Endodermal cell (in vitro differentiated cells): ENCODE measurements around the gene CCT3. TPM values are rescaled to one million over a fixed set of nuclear protein-coding genes. Genes with fewer than 3 reads are reported as not detected.
"Not testable (repeated sequence)": the region's sequence is repeated elsewhere in the genome, so short reads cannot be mapped to it uniquely, and the experiment has no call there.

Source experiments
- DNase-seq: peaks from one replicate; pipeline ENCODE4 v3.0.0-alpha.2; 2017
- H3K27ac ChIP-seq: 2 replicates; pipeline ENCODE4 v1.5.1; 2013; ENCODE audit warnings: mild to moderate bottlenecking, low read depth, low read length, moderate library complexity
- H3K27me3 ChIP-seq: 2 replicates; pipeline ENCODE4 v1.6.1; 2013; ENCODE audit warnings: mild to moderate bottlenecking, low read length, moderate library complexity; ENCODE audit not compliant: insufficient read depth, control insufficient read depth, poor library complexity, severe bottlenecking
- H3K36me3 ChIP-seq: 2 replicates; pipeline ENCODE4 v1.7.0; 2013; ENCODE audit warnings: mild to moderate bottlenecking, low read length, moderate library complexity; ENCODE audit not compliant: control insufficient read depth, insufficient read depth
- H3K4me1 ChIP-seq: one replicate; pipeline ENCODE4 v1.7.0; 2013; ENCODE audit warnings: low read length; ENCODE audit not compliant: control insufficient read depth, insufficient read depth
- H3K4me3 ChIP-seq: 2 replicates; pipeline ENCODE4 v1.5.1; 2013; ENCODE audit warnings: mild to moderate bottlenecking, low read length, moderate library complexity
- H3K9ac ChIP-seq: 2 replicates; pipeline ENCODE4 v1.6.1; 2013; ENCODE audit warnings: mild to moderate bottlenecking, low read length, moderate library complexity; ENCODE audit not compliant: poor library complexity, severe bottlenecking; ENCODE audit errors: extremely low read depth
- H3K9me3 ChIP-seq: 2 replicates; pipeline ENCODE4 v1.6.1; 2013; ENCODE audit warnings: mild to moderate bottlenecking, low read length, moderate library complexity; ENCODE audit not compliant: control insufficient read depth
- H3K27ac Mint-ChIP-seq: 2 replicates; pipeline ENCODE4 v1.8.0; 2020; ENCODE audit warnings: mixed read lengths
- H3K27me3 Mint-ChIP-seq: 2 replicates; pipeline ENCODE4 v1.8.0; 2021; ENCODE audit warnings: mild to moderate bottlenecking, mixed read lengths; ENCODE audit not compliant: insufficient read depth
- H3K36me3 Mint-ChIP-seq: 2 replicates; pipeline ENCODE4 v1.8.0; 2020; ENCODE audit warnings: low read depth, mixed read lengths
- H3K4me1 Mint-ChIP-seq: 2 replicates; pipeline ENCODE4 v1.8.0; 2020; ENCODE audit warnings: mixed read lengths
- H3K4me3 Mint-ChIP-seq: 2 replicates; pipeline ENCODE4 v1.8.0; 2020; ENCODE audit warnings: mild to moderate bottlenecking, moderate library complexity, mixed read lengths
- H3K9me3 Mint-ChIP-seq: 2 replicates; pipeline ENCODE4 v1.8.0; 2020; ENCODE audit warnings: mild to moderate bottlenecking, mixed read lengths
- CTCF ChIP-seq: fragments of 200-600 bp; sonication (generic); conservative IDR thresholded peaks from 2 replicates; pipeline ENCODE4 v1.5.0; 2021; ENCODE audit warnings: antibody characterized with exemption, mild to moderate bottlenecking
- WGBS, 2 experiments: methylation state at CpG; one replicate each; pipeline versions ENCODE4 v1.1.5 to v1.1.7; 2013; ENCODE audit warnings: missing lambda C conversion rate in 2 of 2, mixed read lengths in 1 of 2; ENCODE audit not compliant: insufficient coverage in 1 of 2, insufficient read length in 1 of 2; 5-methylcytosine and 5-hydroxymethylcytosine counted together
- total RNA-seq, 2 donors: library from RNA; stranded (reverse); fragmentation: NEBNext Ultra II Directional in 1 of 2; extraction: Animal tissue kit (Norgen Biotek cat#: 25700) in 1 of 2; gene quantifications; 2 replicates in 1 of 2; 3 replicates in 1 of 2; pipeline ENCODE4 v1.2.1, GENCODE V29; 2021

The CCT3 gene
- total RNA-seq, 2 donors from 2014 or later: 323 to 351 TPM

GRCh38 chr1:156347331-156347730 lies 9.2 kb upstream of the CCT3 start:
- no peaks in the 10 kb centered on the region for H3K27me3 Mint-ChIP-seq

GRCh38 chr1:156346636-156347035 lies 8.5 kb upstream of the CCT3 start:
- 69% methylated on average over 2 of the region's 2 CpGs; no CpG with 5 or more reads in 1 of the 2 experiments for WGBS, 2 experiments
- Histone ChIP-seq H3K4me3 (no peak overlapping the region), H3K36me3 (no peaks in the 10 kb centered on the region), H3K27me3 (no peaks in the 10 kb centered on the region), H3K9ac (no peak overlapping the region), H3K4me1 (peaks cover 4% of the 10 kb centered on the region), H3K9me3 (no peaks in the 10 kb centered on the region), H3K27ac (no peak overlapping the region)
- TF ChIP-seq CTCF: no peak
- no peaks in the 10 kb centered on the region for H3K36me3 Mint-ChIP-seq
- H3K27me3 Mint-ChIP-seq: no peaks in the 10 kb centered on the region
- no peak for DNase-seq
- no peak overlapping the region for H3K4me3 Mint-ChIP-seq
- peaks cover 16% of the 10 kb centered on the region for H3K4me1 Mint-ChIP-seq
- H3K27ac Mint-ChIP-seq: no peak overlapping the region
- H3K9me3 Mint-ChIP-seq: no peaks in the 10 kb centered on the region

More at GRCh38 chr1:156347331-156347730, 9.2 kb upstream of the CCT3 start:
- H3K9me3 ChIP-seq: no peaks in the 10 kb centered on the region
- Mint-ChIP-seq H3K9me3 (no peaks in the 10 kb centered on the region), H3K36me3 (no peaks in the 10 kb centered on the region), H3K4me1 (peaks cover 16% of the 10 kb centered on the region), H3K27ac (no peak overlapping the region), H3K4me3 (no peak overlapping the region)
- H3K9ac ChIP-seq: no peak overlapping the region
- H3K4me3 ChIP-seq: no peak overlapping the region
- H3K4me1 ChIP-seq: peaks cover 4% of the 10 kb centered on the region
- TF ChIP-seq CTCF: no peak
- no peaks in the 10 kb centered on the region for H3K27me3 ChIP-seq
- DNase-seq: no peak
- H3K27ac ChIP-seq: no peak overlapping the region
- 75 to 89% methylated on average over 4 of the region's 4 CpGs for WGBS, 2 experiments
- no peaks in the 10 kb centered on the region for H3K36me3 ChIP-seq

GRCh38 chr1:156346035-156346434 lies 7.9 kb upstream of the CCT3 start:
- not testable (repeated sequence) for H3K36me3 ChIP-seq, H3K4me1 ChIP-seq, H3K27ac Mint-ChIP-seq, H3K9ac ChIP-seq, H3K27ac ChIP-seq, DNase-seq, H3K27me3 Mint-ChIP-seq, H3K4me3 Mint-ChIP-seq, H3K4me3 ChIP-seq, H3K9me3 ChIP-seq, H3K9me3 Mint-ChIP-seq, H3K36me3 Mint-ChIP-seq, H3K27me3 ChIP-seq
- 90 to 100% methylated on average over 1 to 2 of the region's 2 CpGs for WGBS, 2 experiments
- peaks cover 16% of the 10 kb centered on the region for H3K4me1 Mint-ChIP-seq

GRCh38 chr1:156344409-156344808 lies 6.3 kb upstream of the CCT3 start:
- no peaks in the 10 kb centered on the region for H3K27me3 Mint-ChIP-seq
- no peak overlapping the region for H3K27ac Mint-ChIP-seq
- H3K4me3 ChIP-seq: no peak overlapping the region
- no peaks in the 10 kb centered on the region for H3K36me3 Mint-ChIP-seq
- H3K9me3 Mint-ChIP-seq: no peaks in the 10 kb centered on the region
- no peaks in the 10 kb centered on the region for H3K27me3 ChIP-seq
- H3K27ac ChIP-seq: no peak overlapping the region
- H3K4me3 Mint-ChIP-seq: no peak overlapping the region
- H3K36me3 ChIP-seq: no peaks in the 10 kb centered on the region
- peaks cover 4% of the 10 kb centered on the region for H3K4me1 ChIP-seq
- H3K4me1 Mint-ChIP-seq: peaks cover 16% of the 10 kb centered on the region
- DNase-seq: no peak
- TF ChIP-seq CTCF: no peak
- H3K9ac ChIP-seq: no peak overlapping the region
- H3K9me3 ChIP-seq: no peaks in the 10 kb centered on the region
- 79 to 91% methylated on average over 2 to 3 of the region's 3 CpGs for WGBS, 2 experiments
